Caco-2 (cell line): ENCODE measurements around the gene PIKFYVE. TPM values are rescaled to one million over a fixed set of nuclear protein-coding genes. Genes with fewer than 3 reads are reported as not detected.

Experiments
- BruUV-seq: library from RNA; stranded (reverse); fragments of 400-500 nt; replicated peaks from 2 replicates; lab custom pipeline; 2021; lab: Mats Ljungman, UMichigan
- CTCF ChIA-PET: fragments of 300-600 bp; sonication (Branson Sonifier 250); formaldehyde crosslinking; loops from one replicate; lab custom pipeline; 2022; ENCODE audit warnings: antibody characterized with exemption; lab: Charles Lee
- POLR2A ChIA-PET: fragments of 300-600 bp; sonication (Branson Sonifier 250); formaldehyde crosslinking; loops from one replicate; lab custom pipeline; 2022; ENCODE audit warnings: antibody characterized with exemption; lab: Charles Lee
- DNase-seq, 2 experiments: peaks; one replicate each; pipeline versions ENCODE4 v3.0.0 to v3.0.0-alpha.2; 2020 to 2022
- H3K27me3 ChIP-seq: replicated peaks from 2 replicates; pipeline ENCODE4 v1.6.0; 2011; ENCODE audit warnings: low read length; ENCODE audit not compliant: control insufficient read depth, insufficient read depth
- H3K36me3 ChIP-seq: 2 replicates; pipeline ENCODE4 v1.5.1; 2011; ENCODE audit warnings: low read length; ENCODE audit not compliant: control insufficient read depth, insufficient read depth
- H3K4me1 ChIP-seq: fragments of 250-450 bp; sonication (Bioruptor Pico); 2 replicates; pipeline ENCODE4 v1.5.1; 2020; ENCODE audit warnings: mild to moderate bottlenecking
- H3K4me3 ChIP-seq: 2 replicates; pipeline ENCODE4 v1.5.1; 2011; ENCODE audit warnings: low read depth, mild to moderate bottlenecking, control low read depth, low read length
- H3K9me3 ChIP-seq: fragments of 250-450 bp; sonication (Bioruptor Pico); 2 replicates; pipeline ENCODE4 v1.5.1; 2020; ENCODE audit warnings: mild to moderate bottlenecking, moderate library complexity
- H3K27ac Mint-ChIP-seq: one replicate; pipeline ENCODE4 v1.8.0; 2022; ENCODE audit warnings: mixed read lengths; ENCODE audit not compliant: unreplicated experiment
- H3K27me3 Mint-ChIP-seq: one replicate; pipeline ENCODE4 v1.8.0; 2022; ENCODE audit warnings: mixed read lengths; ENCODE audit not compliant: insufficient read depth, unreplicated experiment
- H3K36me3 Mint-ChIP-seq: one replicate; pipeline ENCODE4 v1.8.0; 2022; ENCODE audit warnings: mild to moderate bottlenecking, mixed read lengths; ENCODE audit not compliant: insufficient read depth, unreplicated experiment
- H3K4me1 Mint-ChIP-seq: one replicate; pipeline ENCODE4 v1.8.0; 2022; ENCODE audit warnings: low read depth, mixed read lengths; ENCODE audit not compliant: unreplicated experiment
- H3K4me3 Mint-ChIP-seq: one replicate; pipeline ENCODE4 v1.8.0; 2022; ENCODE audit warnings: mild to moderate bottlenecking, moderate library complexity, mixed read lengths; ENCODE audit not compliant: unreplicated experiment
- H3K9me3 Mint-ChIP-seq: one replicate; pipeline ENCODE4 v1.8.0; 2022; ENCODE audit warnings: mixed read lengths; ENCODE audit not compliant: unreplicated experiment
- CTCF ChIP-seq, 2 experiments: fragments of 200-600 bp in 1 of 2; IDR thresholded peaks; 1 replicate in 1 of 2; 2 replicates in 1 of 2; pipeline versions ENCODE4 v1.5.1 to v1.8.0; 2011 to 2022; ENCODE audit warnings: antibody characterized with exemption in 1 of 2, control low read depth in 1 of 2, inconsistent platforms in 1 of 2, low read depth in 1 of 2, low read length in 1 of 2, mild to moderate bottlenecking in 1 of 2, moderate library complexity in 1 of 2; ENCODE audit not compliant: insufficient read depth in 1 of 2, severe bottlenecking in 1 of 2, unreplicated experiment in 1 of 2
- intact Hi-C: fragments of 100-400 bp; cut with micrococcal nuclease; formaldehyde crosslinking; loops from one replicate; pipeline ENCODE4 v1.10.0; 2022; ENCODE audit not compliant: unreplicated experiment
- total RNA-seq: library from RNA; stranded (reverse); gene quantifications from 2 replicates; pipeline ENCODE4 v1.2.3, GENCODE V29; 2022

PIKFYVE gene
- total RNA-seq, 1 experiment from 2014 or later = 31.2 TPM

DNA sequence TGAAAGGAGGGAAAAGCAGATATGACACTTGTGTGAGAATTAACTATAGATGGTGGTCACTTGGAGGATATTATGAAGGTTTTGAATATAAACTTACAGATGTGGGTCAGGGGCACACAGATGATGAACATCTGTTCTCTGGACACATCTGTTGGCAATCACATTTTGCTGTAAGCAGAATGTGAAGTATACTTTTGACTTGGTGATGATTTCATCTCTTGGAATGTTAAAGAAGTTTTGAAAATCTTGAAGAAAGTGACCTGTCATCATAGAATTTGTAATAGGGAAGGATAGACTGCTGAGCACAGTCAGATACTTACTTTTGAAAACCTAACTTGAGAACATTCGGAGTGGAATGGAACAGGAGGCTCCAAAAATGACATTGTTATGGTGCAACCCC is 40.2 kb downstream of the PIKFYVE start:
- BruUV-seq = no TSS peak
- H3K36me3 ChIP-seq = no peaks in the 10 kb centered on the region

DNA sequence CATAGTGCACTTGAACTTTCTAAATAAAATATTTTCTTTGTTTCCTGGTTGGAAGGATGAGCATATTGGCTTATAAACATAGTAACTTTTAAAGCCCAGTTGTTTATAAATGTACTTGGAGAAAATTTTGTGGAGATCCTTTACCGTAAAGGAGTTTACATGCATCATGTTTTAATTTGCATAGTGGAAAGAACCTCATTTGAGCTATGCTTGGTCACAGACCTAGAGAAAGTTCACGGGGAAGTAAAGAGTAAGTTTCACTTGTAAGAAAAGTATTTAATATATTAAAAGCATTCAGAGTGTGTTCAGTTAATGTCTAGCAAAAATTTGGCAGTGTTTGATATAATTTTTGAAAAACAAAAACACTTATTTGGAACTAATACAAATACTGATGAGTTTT is 45.3 kb downstream of the PIKFYVE start:
- DNase-seq = no peak
- CTCF ChIA-PET = no interaction called here
- H3K4me1 ChIP-seq = no peaks in the 10 kb centered on the region
- H3K9me3 ChIP-seq = no peaks in the 10 kb centered on the region
- H3K4me3 ChIP-seq = no peak overlapping the region
- no TSS peak for BruUV-seq
- no peak for TF ChIP-seq CTCF (IDR thresholded peaks at IDR 0.05; ENCODE audit: insufficient read depth in 1 of 2, low read depth in 1 of 2, low read length in 1 of 2, severe bottlenecking in 1 of 2, unreplicated experiment in 1 of 2)
- H3K36me3 ChIP-seq = no peaks in the 10 kb centered on the region; the same call in 1 of the 2 replicates
- intact Hi-C loops = no loop called here
- H3K27ac Mint-ChIP-seq = no peak overlapping the region
- H3K4me3 Mint-ChIP-seq = no peak overlapping the region
- H3K4me1 Mint-ChIP-seq = no peaks in the 10 kb centered on the region
- H3K9me3 Mint-ChIP-seq = no peaks in the 10 kb centered on the region
- peaks cover 21% of the 10 kb centered on the region for H3K36me3 Mint-ChIP-seq
- POLR2A ChIA-PET = interaction anchor here (0.5 kb wide), 1 partner anchor 16 kb away, joined by 3 read pairs; no protein-coding TSS in a partner anchor
- H3K27me3 ChIP-seq = no peaks in the 10 kb centered on the region
- H3K27me3 Mint-ChIP-seq = no peaks in the 10 kb centered on the region

More for the DNA sequence above, 40.2 kb downstream of the PIKFYVE start:
- Histone ChIP-seq H3K4me1 (no peaks in the 10 kb centered on the region), H3K27me3 (no peaks in the 10 kb centered on the region), H3K9me3 (no peaks in the 10 kb centered on the region), H3K4me3 (no peak overlapping the region)
- intact Hi-C loops = no loop called here
- ChIA-PET POLR2A (no interaction called here), CTCF (no interaction called here)
- no peak for DNase-seq
- H3K9me3 Mint-ChIP-seq = no peaks in the 10 kb centered on the region
- peaks cover 16% of the 10 kb centered on the region for H3K36me3 Mint-ChIP-seq
- no peak overlapping the region for H3K4me3 Mint-ChIP-seq
- H3K4me1 Mint-ChIP-seq = no peaks in the 10 kb centered on the region
- no peak for TF ChIP-seq CTCF (IDR thresholded peaks at IDR 0.05; ENCODE audit: insufficient read depth in 1 of 2, low read depth in 1 of 2, low read length in 1 of 2, severe bottlenecking in 1 of 2, unreplicated experiment in 1 of 2)
- H3K27me3 Mint-ChIP-seq = no peaks in the 10 kb centered on the region
- H3K27ac Mint-ChIP-seq = no peak overlapping the region

DNA sequence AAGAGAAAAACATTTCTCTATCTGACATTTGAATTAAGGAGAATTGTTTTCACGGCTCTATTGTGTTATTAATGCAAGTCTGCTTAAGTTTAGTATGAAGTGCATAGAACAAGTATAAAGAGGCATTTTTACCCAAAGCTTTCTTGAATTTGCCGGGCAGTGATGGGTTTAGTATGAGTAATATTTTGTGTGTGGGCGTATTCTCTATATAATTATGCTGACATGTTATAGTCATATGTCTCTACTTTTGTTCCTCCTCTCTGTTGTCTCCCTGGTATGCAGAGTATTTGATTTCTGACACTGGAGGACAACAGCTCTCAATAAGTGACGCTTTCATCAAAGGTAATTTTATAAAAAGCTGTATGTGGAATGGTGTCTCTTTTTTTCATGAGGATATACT is 45.9 kb downstream of the PIKFYVE start:
- no peak for TF ChIP-seq CTCF (IDR thresholded peaks at IDR 0.05; ENCODE audit: insufficient read depth in 1 of 2, low read depth in 1 of 2, low read length in 1 of 2, severe bottlenecking in 1 of 2, unreplicated experiment in 1 of 2)
- Histone ChIP-seq H3K36me3 (no peaks in the 10 kb centered on the region; the same call in 1 of the 2 replicates), H3K4me3 (no peak overlapping the region), H3K27me3 (no peaks in the 10 kb centered on the region), H3K9me3 (no peaks in the 10 kb centered on the region), H3K4me1 (no peaks in the 10 kb centered on the region)
- intact Hi-C loops = no loop called here
- H3K27ac Mint-ChIP-seq = no peak overlapping the region
- no peaks in the 10 kb centered on the region for H3K4me1 Mint-ChIP-seq
- BruUV-seq = no TSS peak
- no peaks in the 10 kb centered on the region for H3K9me3 Mint-ChIP-seq
- peaks cover 20% of the 10 kb centered on the region for H3K36me3 Mint-ChIP-seq
- ChIA-PET CTCF (no interaction called here), POLR2A (no interaction called here)
- no peaks in the 10 kb centered on the region for H3K27me3 Mint-ChIP-seq
- DNase-seq = no peak
- H3K4me3 Mint-ChIP-seq = no peak overlapping the region
